ENCODE measurements around the gene TMEM255B. TPM values are rescaled to one million over a fixed set of nuclear protein-coding genes. Genes with fewer than 3 reads are reported as not detected.

Gene TMEM255B
- total RNA-seq, 1 donor from 2014 or later, result under 0.01 TPM

DNA sequence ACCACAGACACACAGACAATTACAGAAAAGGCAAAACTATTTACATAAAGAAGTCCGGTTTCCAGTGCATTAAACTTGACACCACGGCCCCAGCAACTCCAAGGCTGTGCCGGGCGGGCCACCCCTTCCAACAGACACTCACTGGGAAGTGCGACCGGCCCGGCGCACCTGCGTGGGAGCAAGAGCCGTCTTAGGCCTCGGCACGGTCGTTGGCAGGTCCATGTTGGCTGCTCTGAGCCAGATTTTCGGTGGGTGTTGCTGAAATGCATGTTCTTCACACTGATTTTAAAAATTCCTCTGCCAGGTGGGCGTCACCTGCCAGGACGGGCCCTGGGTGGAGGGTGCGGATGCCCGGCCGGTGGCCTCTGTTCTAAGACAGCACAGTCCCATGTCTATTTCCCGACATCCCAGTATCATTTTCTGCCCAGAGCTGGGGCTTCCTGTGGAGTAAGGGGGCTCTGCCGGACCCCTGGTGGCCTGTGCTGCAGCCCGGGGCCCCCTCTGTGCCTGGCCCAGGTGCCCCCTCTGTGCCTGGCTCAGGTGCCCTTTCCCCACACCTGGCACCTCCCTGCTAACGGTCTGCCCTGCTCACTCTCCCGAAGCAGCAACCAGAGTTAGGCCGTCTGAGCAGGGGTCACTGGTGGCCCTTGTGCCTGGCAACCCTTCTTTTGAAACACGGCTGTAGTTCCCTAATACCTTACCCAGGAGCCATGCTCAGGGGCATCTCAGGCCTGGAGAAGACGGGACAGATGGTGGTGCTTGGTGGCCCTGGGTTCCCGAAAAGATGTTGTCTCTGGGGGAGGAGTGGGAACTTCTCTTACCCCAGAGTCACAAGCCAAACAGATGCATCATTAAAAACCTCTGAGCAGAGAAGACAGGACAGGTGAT is 9.2 kb downstream of the TMEM255B start:
- no peak for DNase-seq

DNA sequence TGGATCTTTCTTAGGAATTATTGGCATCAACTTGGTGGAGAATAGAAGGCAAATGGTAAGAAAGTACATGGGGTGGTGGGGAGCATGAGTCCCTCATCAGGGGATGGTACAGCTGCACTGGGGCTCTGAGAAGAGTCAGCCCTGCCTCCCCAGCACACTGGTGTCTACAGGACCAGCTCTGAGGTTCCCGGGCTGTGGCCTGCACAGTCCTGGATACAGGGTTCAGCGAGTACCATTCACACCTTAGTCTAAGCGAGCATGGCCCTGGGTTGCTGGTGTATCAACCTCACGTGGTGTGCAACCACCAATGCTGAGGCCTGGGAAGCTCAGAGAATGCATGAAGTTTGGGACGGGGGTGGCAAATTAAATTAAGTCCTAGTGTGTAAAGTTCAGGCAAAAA is 10.1 kb downstream of the TMEM255B start:
- no peak for DNase-seq

DNA sequence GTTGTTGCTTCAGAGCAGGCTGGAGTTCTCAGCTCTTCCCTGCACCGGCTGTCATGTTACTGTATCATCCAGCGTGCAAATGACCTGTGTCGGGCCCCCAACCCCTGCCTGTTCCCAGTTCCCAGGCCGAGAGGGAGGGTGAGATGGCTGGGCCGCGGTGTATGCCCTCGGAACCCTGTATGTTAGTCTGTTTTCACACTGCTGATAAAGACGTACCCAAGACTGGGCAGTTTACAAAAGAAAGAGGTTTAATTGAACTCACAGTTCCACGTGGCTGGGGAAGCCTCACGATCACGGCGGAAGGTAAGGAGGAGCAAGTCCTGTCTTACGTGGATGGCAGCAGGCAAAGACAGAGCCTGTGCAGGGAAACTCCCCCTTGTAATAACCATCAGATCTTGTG is 10.9 kb downstream of the TMEM255B start:
- no peak for DNase-seq

DNA sequence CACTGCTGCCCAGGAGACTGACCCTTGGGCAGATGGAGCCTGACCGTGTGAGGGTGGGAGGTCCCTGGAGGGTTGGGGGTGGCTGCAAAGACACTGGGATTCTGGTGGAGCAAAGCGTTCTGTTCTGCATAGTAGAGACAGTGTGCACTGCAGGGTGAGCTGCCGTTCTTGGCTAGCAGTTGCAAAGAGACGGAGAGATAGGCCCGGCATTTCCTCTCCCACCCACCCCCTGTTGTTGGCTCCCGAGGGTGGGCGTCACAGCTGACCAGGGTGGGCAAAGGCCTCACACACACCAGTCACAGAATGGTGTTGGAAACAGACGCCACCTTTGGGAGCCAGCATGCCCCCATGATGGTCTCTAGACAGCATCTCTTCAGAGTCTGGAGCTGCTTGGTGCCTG is 11.4 kb downstream of the TMEM255B start:
- DNase-seq, result no peak

DNA sequence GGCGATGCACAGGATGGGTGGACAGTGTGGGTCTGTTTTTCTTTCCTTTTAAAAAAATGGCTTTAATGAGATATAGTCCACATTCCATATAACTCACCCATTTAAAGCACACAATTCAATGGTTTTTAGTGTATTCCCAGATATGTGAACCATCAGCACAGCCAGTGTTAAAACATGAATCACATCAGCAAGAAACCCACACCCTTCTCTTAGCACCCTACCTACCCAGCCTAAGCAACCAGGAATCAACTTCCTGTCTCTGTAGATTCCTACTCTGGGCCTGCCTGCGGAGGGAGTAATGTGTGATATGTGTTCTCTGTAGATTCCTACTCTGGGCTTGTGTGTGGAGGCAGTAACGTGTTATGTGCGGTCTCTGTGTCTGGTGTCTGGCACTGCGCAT is 11.9 kb downstream of the TMEM255B start:
- no peak for DNase-seq

DNA sequence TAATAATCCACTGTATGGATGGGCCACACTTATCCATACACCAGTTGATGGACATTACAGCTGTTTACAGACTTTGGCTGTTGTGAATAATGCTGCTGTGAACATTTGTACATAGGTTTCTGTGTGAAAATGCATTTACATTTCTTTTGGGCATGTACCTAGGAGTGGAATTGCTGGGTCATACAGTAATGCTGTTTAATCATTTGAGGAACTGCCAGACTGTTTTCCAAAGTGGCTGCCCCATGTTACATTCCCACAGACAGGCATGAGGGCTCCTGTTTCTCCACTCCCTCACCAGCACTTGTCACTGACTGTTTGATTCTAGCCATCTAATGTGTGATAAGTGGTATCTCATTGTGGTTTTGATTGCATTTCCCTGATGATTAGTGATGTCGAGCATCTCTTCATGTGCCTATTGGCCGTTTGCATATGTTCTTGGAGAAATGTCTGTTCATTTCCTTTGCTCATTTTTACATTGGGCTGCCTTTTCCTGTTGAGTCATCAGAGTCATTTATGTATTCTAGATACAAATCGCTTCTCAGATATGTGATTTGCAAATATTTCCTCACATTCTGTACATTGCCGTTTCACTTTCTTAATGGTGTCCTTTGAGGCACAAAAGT is 12.8 kb downstream of the TMEM255B start:
- no peak for DNase-seq

DNA sequence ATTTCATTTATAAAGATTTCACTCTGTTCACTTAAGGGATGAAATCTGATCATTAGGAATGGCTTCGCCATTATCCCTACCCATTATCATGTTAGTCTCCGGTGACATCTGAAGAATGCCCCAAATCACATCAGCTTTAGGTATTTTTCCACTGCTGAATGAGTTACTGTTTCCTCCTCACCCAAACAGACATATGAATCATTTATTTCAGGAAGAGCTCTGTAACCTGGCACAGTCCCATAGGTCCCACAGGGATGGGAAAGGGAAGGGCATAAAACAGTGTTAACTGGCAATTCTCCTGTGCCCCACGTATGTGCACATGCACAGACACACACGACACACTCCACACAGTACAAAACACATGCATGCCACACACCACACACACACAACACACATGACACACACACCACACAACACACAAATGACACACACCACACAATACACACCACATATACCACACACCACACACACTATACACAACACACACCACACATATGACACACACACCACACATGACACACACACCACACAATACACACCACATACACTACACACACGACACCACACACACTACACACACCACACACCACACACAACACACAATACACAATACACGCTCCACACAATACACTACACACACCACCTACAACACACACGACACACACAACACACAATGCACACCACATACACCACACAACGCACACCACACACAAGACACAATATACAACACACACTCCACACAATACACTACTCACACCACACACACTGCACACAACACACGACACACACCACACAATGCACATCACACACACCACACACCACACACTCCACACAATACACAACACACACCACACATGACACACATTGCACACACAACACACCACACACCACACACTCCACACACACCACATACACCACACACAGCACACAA is 15.4 kb downstream of the TMEM255B start:
- no peak for DNase-seq

DNA sequence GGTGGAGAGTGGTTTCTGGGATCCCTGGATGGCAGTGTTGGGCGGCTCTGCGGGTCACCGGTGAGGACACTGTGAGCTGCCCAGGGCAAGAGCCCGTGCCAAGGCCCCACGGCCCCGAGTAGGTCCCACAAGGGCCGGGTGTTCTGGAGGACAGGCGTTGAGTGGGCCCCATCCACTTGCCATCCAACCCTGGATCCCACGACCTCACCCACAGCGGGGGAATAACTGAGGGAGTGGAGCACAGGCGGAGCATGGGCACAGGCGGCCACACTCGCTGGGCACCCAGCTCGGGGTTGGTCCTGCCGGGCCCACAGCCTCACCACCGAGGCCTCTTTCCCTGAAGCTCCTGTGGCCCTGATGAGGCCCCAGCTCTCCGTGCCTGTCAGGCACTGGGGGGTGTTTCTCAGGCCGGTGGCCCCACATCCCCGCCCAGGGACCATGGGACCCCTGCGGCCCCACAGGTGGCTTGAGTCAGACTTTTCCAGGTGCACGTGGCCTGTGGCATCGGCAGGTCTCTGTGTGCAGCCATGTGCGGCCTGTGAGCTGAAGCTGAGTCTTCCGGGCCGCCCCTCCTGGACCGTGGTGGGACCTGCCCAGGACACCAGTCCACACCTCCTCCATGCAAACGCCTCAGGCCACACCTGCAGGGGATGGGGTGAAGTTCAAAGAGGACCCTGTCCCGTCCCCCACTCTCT is 16.6 kb downstream of the TMEM255B start:
- no peak for DNase-seq

DNA sequence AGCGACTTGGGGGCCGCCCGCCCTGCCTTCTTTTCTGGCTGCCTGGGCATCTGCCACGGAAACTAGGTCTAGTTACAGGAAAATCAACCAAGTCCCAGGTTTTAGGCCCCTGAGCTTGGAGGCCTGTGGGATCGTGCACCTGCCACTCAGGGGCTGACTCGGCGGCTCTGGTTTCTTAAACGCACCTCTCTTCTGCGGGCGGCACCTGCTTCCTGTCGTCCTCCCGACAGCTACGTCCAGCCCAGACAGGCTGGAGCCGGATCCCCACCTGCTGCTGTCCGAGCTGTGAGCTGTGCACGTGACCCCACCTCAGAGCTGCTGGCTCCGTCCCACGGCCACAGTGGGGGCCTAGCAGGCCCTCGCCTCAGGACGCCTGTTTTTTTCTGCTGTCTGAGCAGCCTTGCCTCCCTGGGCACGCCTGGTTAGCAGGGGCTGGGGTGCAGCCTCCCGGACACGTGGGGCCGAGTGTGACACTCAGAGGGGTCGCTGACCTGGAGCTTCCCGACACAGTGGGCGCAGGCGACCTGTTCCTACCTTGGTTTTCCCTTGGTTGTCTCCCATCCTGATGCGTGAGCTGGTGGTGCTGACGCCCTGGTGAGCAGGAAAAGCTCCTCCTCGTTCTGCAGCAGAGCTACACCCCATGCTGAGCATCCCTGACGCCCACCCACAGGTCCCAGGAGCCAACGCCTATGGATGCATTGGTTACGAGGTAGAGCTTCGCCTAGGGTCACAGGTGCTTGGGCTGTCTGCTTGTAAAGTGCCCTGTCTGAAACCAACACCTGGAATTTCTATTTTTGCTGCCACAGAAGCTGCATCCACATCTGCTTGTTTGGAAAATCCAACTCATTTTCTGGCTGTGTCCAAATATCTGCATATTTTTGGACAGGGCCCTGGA is 17.5 kb downstream of the TMEM255B start:
- DNase-seq, result no peak

DNA sequence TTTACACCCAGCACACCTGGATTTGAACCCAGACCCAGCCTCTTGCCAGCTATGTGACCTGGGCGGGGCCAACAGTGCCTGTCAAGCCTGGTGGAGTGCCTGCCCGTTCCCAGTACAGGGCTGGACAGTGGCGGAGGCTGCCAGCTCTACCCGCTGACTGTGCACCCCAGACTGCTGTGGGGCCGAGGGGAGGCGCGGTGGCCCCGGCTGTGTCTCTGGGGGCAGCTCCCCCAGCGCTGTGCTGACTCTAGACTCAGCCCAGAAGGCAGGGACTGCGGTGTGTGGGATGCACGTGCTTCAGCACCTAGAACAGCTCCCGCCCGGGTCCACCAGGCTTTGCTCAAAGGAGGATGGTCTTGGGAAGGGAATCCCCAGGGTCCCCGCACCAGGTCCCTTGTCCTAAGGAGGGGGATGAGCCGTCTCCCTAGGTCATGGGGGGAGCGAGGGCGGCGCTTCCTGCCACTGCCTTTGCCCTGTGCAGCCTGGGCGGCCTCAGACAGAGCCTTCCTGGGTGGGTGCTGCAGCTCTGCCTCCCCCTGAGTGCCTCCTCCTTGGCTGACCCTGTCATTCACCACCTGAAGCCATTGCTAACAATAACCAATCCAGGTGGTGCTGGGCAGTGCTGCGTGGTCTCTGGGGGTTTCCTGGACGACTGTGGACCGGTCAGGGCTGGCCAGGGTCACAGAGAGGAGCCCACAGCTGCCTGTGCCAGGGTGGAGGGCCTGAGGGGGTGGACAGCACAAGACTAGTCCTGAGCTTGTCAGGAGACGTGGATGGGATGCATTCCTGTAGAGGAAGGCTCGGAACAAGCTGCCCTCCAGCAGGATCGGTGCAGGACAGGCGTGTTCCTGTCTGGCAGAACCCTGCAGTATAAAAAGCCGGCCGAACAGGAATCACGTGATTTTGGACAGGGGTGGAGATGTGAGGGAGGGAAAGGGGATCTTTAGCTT is 18.6 kb downstream of the TMEM255B start:
- no peak for DNase-seq

DNA sequence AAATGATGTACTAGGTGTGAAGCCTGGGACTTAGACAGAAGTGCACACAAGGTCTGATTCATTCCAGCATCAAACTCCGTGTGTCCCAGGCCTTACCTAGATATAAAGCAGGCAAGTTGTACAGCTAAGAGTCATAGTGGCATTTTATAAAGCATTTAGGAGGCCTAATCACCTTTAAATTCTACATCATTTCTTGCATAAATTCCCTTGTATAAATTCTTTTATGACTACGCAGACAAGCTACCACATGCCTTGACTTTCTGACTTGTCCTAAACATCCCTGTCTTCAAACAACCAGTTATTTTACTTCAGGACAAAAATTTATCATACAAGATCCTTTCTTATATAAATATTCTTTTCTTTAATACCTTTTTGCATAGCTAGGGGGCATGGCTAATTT is 22.5 kb downstream of the TMEM255B start:
- no peak for DNase-seq

DNA sequence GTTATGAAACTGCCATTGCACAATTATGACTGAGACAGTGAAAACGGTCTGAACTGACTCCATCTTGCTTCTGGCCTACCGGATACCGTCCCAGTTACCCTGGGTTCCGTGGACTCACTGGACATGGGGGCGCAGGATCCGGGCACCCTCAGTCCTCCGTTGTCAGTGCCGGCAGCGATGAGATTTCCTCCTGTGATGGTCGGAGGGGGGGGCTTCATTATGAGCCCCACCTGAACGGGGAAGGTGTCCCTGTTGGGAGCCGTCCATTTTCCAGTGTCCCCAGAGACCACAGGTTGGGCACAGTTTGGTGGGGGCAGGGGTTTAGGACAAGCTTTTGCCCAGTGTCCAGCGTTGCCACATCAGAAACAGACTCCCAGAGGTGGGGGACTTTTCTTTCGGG is 23.4 kb downstream of the TMEM255B start:
- DNase-seq, result no peak

DNA sequence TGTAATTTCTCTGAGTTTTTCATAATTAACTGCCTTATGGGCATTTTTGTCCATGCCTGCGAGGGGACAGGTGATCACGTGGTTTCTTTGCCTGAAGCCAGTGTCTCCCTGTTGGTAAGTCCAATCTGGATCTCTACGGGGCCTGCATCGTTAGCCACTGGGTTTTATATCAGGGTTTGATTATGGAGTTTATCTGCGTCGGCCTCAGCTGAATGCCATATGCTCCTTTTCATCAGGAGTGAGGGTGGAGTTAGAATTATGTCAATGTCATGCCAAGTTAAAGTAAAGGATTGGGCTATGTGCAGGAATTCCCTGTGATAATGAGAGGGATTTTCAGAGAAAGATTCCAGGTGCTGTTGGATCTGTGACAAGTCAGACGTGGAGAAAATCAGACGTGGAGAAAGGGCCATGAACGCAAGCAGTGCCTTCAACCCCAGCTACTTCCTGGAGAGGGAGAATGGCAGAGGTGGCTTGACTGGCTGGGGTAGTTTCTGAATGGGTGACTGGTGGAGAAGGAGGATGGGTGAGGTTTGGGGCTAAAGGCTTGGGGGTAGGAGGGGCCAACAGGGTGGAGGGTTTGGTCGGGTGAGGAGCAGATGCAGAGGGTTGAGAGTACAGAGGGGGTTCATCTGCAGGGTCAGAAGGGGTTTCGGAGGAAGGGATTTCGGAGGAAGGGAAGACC is 24.3 kb downstream of the TMEM255B start:
- no peak for DNase-seq

DNA sequence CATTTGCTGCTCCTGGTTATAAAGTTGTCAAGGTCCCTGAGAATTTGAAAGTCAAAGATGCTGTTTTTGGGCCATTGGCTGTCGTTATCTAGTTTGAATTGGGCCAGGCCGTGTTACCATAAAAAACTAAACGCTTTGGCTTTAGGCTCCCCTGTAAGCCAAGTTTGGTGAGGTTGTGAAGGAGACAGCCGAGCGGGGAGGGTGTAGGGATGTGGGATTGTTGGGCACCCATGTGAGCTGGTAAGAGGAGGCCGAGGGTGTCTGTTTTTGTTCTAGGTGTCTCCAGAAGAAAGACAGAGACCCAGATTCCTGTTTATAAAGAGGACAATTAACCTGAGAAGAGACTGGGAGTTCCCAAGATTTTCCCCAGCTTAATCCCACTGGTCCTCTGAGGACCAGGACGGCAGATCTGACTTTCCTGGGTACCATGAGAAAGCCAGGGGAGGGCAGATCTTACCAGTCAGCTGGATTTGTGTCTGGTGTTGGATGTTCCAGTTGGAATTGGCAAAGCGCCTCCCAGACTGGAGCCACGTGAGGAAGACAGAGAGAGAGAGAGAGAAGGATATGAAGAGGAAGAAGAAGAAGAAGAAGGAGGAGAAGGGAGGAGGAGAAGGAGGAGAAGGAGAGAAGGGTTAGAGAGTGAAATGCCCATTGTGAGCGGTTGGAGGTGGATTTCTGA is 25.1 kb downstream of the TMEM255B start:
- DNase-seq, result no peak

DNA sequence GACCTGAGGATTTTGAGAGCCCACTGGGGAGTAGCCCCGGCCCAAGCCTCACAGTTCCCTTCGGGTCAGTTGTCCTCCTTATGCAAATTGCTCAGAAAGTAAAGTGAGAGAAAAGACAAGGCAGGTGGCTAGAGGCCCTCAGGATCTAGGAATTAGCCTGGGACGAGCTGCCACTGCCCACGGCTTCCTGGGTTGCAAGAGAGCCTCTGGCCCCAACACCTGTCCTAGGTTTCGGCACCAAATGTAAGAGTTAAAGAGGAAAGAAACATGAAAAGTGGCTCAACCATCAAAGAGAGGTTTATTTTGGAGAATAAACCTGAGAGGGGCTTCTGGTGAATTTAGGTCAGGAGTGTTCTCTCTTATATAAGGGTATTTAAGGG is 25.6 kb downstream of the TMEM255B start:
- no peak for DNase-seq

DNA sequence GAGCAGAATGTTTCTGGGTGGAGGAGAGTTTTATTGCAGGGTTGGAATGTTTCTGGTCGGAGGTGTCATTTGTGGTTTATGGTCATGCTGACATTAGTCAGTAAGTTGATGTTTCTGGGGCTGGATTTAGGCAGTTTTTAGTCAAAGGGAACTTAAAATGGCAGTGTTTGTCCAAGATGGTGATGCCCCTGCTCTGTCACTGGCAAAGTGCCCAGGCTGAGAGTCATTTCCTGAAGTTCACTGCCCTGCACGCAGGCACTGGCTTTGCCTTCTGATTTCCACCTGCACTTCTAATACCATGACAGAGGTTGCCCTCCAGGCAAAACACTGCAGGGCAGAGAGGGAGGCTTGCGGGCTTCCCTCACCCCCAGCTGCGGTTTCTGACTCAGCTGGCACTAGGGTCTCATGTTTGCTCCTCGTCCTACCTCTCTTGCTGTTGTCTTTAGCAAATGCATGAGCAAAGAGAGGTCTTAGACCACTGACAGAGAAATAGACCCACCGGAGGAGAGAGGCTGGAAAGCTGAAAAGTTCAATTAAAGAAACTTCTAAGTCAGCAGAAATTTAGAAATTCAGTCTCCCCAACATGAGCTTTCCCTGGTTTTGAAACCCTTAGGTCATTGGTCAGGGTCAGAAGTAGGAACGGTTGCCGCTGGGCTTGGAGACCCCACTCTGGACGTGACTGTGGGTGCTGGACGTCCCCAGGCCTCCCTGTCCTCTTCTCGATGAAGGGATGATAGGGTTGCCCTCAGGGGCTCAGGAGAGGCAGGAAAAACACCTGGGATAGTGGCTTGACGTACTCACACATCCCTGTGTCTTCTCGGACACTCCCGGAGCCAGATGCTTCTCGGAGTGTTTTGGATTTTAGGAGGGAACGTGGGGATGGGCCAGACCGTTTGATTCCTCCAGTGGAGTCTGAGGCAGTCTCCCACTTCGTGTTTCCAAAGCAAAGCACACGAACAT is 26.3 kb downstream of the TMEM255B start:
- DNase-seq, result no peak

DNA sequence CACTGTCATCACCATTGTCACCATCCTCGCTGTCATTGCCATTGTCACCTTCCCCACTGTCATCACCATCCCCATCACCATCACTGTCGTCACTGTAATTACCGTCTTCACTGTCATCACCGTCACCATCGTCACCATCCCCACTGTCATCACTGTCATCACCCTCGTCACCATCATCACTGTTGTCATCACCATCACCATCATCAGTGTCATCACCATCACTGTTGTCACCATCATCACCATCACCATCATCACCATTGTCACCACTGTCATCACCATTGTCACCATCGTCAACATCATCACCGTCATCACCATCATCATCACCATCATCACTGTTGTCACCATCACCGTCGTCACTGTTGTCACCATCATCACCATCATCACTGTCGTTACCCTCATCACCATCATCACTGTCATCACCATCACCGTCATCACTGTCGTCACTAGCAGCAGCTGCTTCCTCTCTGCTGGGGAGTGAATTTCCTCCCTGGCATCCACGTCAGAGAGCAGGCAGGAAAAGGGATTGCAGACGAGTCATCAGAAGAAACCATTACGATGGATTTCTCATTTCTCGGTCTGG is 27.3 kb downstream of the TMEM255B start:
- no peak for DNase-seq
